Fibroblast of skin of left quadriceps (primary cell): ENCODE data around the gene TMEM50B.
A peak's percentile ranks its signal among the peaks of the same experiment; 100 is the strongest.
"Not testable (repeated sequence)": the region's sequence is repeated elsewhere in the genome, so short reads cannot be mapped to it uniquely, and the experiment has no call there.

Experiments
- DNase-seq, 2 experiments: peaks; one replicate each; pipeline ENCODE4 v3.0.0-alpha.2; 2013; ENCODE audit warnings: low read depth in 2 of 2

The TMEM50B gene

DNA sequence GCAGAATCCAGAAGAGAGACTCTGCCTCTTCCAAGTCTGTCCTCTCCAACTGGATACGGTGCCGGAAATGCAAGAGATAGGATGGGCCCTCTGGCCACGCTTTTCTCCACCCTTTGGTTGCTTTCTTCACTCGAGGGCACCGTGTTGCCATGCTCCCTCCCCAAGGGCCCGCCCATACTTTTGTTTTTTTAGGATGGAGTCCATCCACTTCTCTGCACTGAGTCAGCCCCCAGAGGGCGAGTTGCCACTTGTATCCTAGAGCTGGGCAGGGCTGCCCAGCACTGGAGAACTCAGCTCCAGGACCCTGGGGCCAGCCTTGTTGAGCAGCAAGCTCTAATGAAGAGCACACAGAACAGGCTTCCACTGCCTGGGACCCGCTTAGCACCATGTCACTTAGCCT lies 51.1 kb downstream of the TMEM50B start:
- DNase-seq = no peak

GRCh38 chr21:33427051-33427450 lies 52.7 kb downstream of the TMEM50B start:
- DNase-seq = no peak

- no peak for DNase-seq
These were observed 53.9 kb downstream of the TMEM50B start for GRCh38 chr21:33425825-33426224.

- no peak for DNase-seq
These were observed 55.6 kb downstream of the TMEM50B start for GRCh38 chr21:33424214-33424613.

DNA sequence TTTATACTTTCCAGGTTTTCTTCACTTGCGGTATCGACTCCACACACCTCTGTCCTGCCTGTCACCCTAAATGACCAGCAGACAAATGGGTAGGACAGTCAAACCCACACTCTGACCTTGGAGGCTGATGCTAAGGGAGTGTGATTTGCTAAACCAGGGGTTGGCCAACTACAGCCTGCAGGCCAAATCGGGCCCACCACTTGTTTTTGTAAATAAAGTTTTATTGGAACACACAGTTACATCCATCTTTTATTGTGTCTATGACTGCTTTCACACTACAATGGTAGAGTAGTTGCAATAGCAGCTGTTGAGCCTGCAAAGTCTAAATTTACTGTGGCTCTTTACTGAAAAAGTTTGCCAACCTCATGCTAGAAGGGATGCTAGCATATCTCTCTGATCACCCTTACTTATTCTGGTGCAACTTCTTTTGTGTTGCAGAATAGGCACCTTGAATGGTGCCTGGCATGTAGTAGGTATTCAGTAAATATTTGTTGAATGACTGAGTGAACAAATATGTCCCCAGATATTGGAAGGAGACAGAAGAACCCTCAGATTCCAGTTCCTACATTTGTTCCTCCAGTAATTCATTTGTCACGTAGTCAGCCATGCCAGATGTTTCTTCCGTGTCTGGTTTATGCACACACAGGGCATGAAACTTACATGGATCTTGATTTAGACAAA lies 57.9 kb downstream of the TMEM50B start:
- DNase-seq = no peak

DNA sequence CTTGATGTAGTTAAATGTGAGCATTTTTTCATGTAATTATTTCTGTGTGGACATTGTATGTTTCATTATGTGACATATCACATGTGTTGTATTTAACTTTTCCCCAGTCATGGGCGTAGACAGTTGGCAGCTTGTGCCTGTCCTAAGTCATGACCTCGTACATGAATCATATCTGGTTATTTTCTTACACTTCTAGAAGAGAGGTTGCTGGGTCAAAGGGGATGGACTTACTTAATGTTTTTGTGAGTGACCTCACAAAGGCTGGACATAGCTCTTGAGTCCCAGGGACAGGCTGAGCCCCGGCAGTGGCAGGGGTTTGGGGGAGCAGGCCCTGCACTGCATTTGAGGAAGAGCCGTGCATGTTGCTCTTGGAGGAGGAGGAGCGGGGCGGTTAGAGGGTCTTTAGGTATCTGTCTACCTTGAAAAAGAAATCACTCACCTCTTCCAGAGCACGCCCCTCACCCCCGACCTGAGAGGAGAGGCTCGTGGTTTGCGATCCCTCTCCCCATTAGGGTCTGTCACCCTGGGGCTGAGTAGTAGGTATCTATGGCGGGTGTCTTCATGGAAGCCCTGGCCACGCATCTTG lies 60.1 kb downstream of the TMEM50B start:
- DNase-seq = no peak

DNA sequence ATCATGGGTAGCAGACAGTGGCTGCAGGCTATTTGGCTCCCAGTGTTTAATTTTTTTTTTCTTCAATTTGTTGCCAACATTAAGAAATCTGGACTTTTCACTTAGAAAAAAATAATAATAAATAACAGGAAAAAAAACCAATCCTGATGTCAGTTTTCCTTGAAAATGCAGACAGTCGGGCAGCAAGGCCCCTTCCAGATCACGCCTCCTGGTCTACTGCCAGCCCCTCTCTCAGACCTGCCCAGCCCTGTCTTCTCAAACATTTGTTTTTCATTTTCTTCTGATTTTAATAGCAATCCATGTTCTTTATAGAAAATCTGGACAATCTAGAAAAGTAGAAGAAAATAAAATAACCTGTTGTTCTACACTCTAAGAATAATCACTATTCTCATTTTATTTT lies 61.1 kb downstream of the TMEM50B start:
- no peak for DNase-seq

DNA sequence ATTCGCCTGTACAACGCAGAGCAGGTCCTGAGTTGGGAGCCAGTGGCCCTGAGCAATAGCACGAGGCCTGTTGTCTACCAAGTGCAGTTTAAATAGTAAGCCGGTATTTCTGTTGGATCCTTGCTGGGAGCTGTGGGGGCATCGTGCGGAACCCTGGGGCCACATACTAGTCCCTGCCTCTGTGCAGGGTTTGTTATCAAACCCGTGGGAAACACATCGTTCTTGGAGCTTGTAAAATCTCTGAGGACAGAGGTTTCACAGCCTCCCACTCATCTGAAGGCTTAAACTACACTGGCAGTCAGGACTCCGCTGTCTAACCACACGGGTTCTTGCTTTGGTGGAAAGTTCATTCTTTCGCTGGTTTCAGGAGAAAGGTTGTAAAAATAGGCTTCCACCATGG lies 64.8 kb downstream of the TMEM50B start:
- no peak for DNase-seq

GRCh38 chr21:33414068-33414467 lies 65.7 kb downstream of the TMEM50B start:
- DNase-seq = no peak

- DNase-seq = no peak
These were observed 66.8 kb downstream of the TMEM50B start for GRCh38 chr21:33412832-33413519.

- not testable (repeated sequence) for DNase-seq
These were observed 67.3 kb downstream of the TMEM50B start for GRCh38 chr21:33412439-33412831.

DNA sequence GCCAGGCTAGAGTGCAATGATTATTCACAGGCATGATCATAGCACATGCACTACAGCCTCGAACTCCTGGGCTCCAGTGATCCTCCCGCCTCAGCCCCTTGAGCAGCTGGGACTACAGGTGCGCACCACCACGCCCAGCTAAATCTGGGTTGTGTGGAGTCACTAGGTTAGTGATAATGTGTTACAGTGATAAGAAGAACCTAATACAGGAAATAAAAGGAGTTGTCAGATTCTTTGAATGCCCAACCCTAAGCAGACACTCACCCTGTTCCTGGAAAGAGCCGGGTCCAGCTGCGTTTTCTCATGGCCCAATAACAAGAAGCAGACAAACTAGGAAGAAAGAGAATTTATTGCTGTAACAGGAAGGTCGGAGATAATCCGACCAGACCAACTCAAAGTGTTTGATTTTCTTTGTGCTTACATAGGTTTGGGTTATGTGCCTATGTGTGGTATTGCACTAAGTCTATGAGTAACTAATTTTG lies 67.8 kb downstream of the TMEM50B start:
- no peak for DNase-seq

DNA sequence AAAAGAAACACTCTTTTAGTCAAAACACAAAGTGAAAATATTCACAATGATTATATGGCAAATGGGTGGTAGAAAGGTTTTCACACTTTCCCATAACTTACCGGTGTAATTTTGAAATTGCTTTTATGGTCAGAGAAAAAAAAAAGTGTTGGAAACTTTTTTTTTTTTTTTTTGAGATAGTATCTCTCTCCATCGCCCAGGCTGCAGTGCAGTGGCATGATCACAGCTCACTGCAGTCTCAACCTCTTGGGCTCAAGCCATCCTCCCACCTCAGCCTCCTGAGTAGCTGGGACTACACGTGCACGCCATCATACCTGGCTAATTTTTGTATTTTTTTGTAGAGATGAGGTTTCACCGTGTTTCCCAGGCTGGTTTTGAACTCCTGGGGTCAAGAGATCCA lies 73.3 kb downstream of the TMEM50B start:
- DNase-seq = no peak

DNA sequence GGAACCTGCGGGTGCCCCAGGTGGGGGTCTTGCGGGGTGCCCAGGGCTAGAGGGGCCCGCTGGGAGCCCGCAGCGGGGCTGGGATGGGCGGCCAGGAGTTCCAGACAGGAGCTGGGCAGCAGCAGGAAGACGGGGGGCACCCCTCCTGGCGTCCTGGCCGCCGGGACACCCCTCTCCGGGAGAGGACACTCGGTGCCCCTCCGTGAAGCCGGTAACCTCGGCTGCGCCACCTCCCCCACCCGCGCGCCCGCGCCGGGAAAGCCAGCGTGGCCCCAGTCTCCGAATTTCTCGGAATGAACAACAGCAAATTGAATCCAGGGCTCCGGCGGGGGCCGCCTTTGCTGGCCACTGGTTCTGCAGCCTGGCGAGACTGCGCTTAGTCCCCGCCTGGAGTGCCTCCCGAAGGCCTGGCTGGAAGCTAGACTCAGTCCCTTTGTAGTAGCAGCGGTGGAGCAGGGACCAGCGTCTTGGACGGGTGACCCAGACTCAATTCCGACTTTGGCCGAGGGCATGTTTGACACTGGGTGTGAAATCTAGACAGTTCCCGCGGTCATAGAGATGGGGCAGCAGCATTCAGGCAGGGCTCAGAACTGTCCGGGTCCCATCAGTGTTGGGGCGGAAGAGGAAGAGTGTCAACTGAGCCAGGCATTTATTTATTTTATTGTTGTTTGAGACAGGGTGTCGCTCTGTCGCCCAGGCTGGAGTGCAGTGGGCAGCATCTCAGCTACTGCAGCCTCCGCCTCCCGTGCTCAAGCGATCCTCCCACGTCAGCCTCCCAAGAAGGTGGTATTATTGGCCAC lies 75.8 kb downstream of the TMEM50B start:
- DNase-seq = no peak

DNA sequence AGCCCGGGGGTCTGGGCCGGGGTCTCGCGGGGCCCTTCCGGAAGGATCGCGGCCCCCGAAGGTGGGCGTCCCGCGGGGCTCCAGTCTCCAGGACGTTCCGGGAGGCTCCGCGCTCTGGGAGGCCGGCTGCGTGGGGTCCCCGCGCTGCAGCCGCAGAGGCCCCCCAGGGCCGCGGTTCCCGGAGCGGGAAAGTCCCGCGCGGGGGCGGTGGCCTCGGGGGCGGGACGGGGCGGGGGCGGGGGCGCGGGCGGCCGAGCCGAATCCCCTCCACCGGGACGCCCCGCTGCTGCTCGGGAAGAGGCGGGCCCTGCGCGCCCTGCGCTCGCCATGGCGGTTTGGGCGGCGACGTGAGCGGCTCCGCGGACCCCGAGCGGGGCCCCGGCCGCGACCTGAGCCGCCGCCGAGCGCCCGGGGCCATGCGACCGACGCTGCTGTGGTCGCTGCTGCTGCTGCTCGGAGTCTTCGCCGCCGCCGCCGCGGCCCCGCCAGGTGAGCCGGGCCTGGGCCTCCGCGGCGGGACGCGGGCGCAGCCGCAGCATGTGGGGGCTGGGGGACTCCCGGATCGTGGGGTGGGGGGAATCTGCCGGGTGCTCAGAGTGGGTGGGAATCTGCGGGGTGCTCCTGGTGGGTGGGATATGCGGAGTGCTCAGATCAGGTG lies 76.5 kb downstream of the TMEM50B start, which contains the start of gene IFNGR2:
IFNGR2 (plus strand) TSS at position 286 of the 658 bp plus-strand sequence; CDS start at position 417, 131 bp downstream.
- DNase-seq = no peak

- DNase-seq = peak; percentile 58
These were observed 77.5 kb downstream of the TMEM50B start for GRCh38 chr21:33402001-33402979.

- DNase-seq = no peak
These were observed 78.2 kb downstream of the TMEM50B start for GRCh38 chr21:33401630-33401992.
